GM21576 (cell line): ENCODE measurements around the gene RFX1.
"Not testable (repeated sequence)": the region's sequence is repeated elsewhere in the genome, so short reads cannot be mapped to it uniquely, and the experiment has no call there.

Experiments
- ATAC-seq: cut with Tn5 transposase; IDR thresholded peaks from one replicate; pipeline ENCODE4 v1.9.1; 2021; ENCODE audit warnings: mild to moderate bottlenecking, moderate library complexity; ENCODE audit not compliant: unreplicated experiment

The RFX1 gene

GRCh38 chr19:14006085-14006765, at the start of gene RFX1:
TSS of gene RFX1 (minus strand) at chr19:14006320. CDS start at chr19:13993843, 12,477 bp downstream.
- peak; percentile 66 for ATAC-seq

GRCh38 chr19:14055396-14055795, 49.3 kb upstream of the RFX1 start:
- no peak for ATAC-seq

- ATAC-seq, result no peak
These were observed 48.6 kb upstream of the RFX1 start for GRCh38 chr19:14054721-14055120.

GRCh38 chr19:14054099-14054498, 48.0 kb upstream of the RFX1 start:
- ATAC-seq, result no peak

- no peak for ATAC-seq
These were observed 47.4 kb upstream of the RFX1 start for GRCh38 chr19:14053500-14053899.

- no peak for ATAC-seq
These were observed 46.9 kb upstream of the RFX1 start for GRCh38 chr19:14053032-14053431.

- no peak for ATAC-seq
These were observed 46.4 kb upstream of the RFX1 start for GRCh38 chr19:14052470-14052869.

- no peak for ATAC-seq
These were observed 45.9 kb upstream of the RFX1 start for GRCh38 chr19:14051980-14052379.

- ATAC-seq, result not testable (repeated sequence)
These were observed 44.8 kb upstream of the RFX1 start for GRCh38 chr19:14050961-14051360.

- no peak for ATAC-seq
These were observed 44.4 kb upstream of the RFX1 start for GRCh38 chr19:14050512-14050911.

GRCh38 chr19:14048443-14049153, 42.5 kb upstream of the RFX1 start:
- no peak for ATAC-seq

- not testable (repeated sequence) for ATAC-seq
These were observed 41.7 kb upstream of the RFX1 start for GRCh38 chr19:14047866-14048265.

- not testable (repeated sequence) for ATAC-seq
These were observed 36.8 kb upstream of the RFX1 start for GRCh38 chr19:14042659-14043608.

GRCh38 chr19:14039181-14039580, 33.1 kb upstream of the RFX1 start:
- ATAC-seq, result no peak

- no peak for ATAC-seq
These were observed 29.6 kb upstream of the RFX1 start for GRCh38 chr19:14035706-14036105.

- ATAC-seq, result not testable (repeated sequence)
These were observed 29.0 kb upstream of the RFX1 start for GRCh38 chr19:14035159-14035558.

GRCh38 chr19:14033946-14034345, 27.8 kb upstream of the RFX1 start:
- no peak for ATAC-seq

- ATAC-seq, result peak; percentile 49
These were observed 25.8 kb upstream of the RFX1 start, which contains the start of gene IL27RA for GRCh38 chr19:14031719-14032480. TSS of gene IL27RA (plus strand) at chr19:14031762. CDS start at chr19:14031873, 111 bp downstream.

GRCh38 chr19:14030997-14031718, 25.0 kb upstream of the RFX1 start:
- ATAC-seq, result no peak

GRCh38 chr19:14028901-14029300, 22.8 kb upstream of the RFX1 start:
- no peak for ATAC-seq
